Jurkat, Clone E6-1 (cell line): Measurements from ENCODE around the gene EVI5. TPM values are rescaled to one million over a fixed set of nuclear protein-coding genes. Genes with fewer than 3 reads are reported as not detected.

ENCODE experiments used
- DNase-seq: peaks from one replicate; pipeline ENCODE4 v3.0.0-alpha.2; 2011; ENCODE audit warnings: low read depth, low spot score
- H3K4me3 ChIP-seq: 2 replicates; pipeline ENCODE4 v1.5.1; 2011; ENCODE audit warnings: mild to moderate bottlenecking, low read length, control low read depth, moderate library complexity
- polyA plus RNA-seq: library from polyadenylated mRNA; unstranded; fragments of >200 nt; gene quantifications from one replicate; pipeline ENCODE4 v1.2.1, GENCODE V29; 2012; ENCODE audit warnings: missing spikeins; ENCODE audit not compliant: insufficient read length, insufficient read depth

EVI5 gene
- 1.5 TPM for polyA plus RNA-seq

DNA sequence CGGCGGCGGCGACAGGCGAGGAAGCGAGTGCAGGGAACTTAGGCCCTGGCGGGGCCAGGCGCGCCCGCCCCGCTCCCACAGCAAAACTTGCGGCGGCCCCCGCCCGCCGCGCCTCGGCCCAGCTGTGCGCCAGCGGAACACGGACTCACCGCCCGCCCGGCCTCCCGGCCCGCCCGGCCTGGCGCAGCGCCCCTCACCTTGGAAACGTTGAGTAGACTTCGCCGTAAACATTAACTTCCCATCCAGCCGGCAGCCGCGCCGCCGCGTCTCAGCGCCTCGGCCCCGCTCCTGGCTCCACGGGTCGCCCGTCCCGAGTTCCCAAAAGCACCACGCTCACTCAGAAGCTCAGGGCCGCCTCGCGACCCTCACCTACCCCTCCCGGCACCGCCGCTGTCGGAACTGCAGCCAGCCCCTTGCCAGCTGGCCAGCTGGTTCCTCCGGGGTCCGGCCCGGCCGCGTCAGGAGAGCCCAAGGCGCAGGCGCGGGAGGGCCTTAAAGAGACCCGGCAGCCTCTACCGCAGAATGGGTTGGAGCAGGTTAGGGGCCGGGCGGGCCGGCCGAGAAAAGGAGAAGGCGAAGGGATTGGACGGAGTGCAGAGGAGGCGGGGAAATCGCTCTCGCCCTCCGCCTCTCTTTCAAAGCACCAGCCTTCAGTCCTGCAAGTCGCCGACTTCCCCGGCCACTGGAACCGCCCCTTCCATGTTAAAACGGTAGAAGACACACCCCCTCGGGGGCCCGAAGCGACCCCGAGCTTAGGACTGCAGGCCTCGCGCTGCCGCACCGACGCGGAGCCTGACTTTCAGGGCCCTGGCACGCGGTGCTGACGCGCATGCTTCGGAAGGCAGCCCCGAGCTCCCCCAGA, at the start of gene EVI5:
Gene EVI5 (minus strand): TSS at position 470 of the 862 bp plus-strand sequence. CDS start 48,562 bp downstream, outside the sequence.
- DNase-seq, result peak; percentile 11
- peak within 1 kb of the TSS; percentile 50 for H3K4me3 ChIP-seq

DNA sequence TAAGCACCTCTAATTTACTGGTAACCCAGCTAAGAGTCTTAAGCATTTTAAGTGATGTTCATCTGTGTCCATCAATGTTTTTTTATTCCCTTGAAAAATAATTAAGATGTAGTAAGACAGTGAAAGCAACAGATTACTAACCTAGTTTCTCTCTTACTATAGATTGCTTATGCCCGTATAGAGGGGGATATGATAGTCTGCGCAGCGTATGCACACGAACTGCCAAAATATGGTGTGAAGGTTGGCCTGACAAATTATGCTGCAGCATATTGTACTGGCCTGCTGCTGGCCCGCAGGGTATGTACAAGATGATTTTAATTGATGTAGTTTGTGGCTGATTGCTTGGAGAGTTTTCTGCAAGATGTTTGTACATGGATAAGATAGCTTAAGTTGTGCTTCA, 49.7 kb upstream of the EVI5 start:
- H3K4me3 ChIP-seq, result no peak overlapping the region
- DNase-seq, result no peak

- DNase-seq, result no peak
- H3K4me3 ChIP-seq, result peak overlapping the region; percentile 98
Observed at GRCh38 chr1:92833840-92834239, 48.9 kb upstream of the EVI5 start.

DNA sequence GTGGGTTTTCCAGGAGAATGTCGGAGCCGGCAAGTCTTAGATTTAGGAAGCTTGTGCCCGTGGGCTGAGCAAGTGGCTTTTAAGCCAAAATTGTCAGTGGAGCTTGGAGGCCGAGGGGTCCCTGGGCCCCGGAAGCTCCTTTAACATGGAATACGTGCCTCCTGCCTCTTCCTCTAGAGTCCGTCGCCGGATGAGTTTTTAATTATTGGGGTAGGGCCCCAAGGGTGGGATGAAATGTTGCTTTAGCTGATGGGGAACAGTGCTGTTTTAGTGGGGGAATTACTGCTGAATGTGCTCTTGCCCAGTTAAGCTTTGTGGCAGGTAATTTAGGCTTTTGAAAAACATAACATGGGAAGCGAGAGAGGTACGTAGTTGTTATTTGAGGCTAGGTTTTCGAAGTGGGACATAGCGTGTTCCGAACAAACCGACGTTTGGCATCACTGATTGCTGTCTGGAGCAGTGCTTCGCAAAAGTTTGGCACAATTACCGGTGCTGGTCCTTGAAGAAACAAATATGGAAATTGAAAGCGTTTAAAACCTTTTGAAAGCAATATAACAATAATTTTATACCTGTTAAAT, 47.7 kb upstream of the EVI5 start:
- H3K4me3 ChIP-seq, result peak overlapping the region; percentile 98
- DNase-seq, result no peak

DNA sequence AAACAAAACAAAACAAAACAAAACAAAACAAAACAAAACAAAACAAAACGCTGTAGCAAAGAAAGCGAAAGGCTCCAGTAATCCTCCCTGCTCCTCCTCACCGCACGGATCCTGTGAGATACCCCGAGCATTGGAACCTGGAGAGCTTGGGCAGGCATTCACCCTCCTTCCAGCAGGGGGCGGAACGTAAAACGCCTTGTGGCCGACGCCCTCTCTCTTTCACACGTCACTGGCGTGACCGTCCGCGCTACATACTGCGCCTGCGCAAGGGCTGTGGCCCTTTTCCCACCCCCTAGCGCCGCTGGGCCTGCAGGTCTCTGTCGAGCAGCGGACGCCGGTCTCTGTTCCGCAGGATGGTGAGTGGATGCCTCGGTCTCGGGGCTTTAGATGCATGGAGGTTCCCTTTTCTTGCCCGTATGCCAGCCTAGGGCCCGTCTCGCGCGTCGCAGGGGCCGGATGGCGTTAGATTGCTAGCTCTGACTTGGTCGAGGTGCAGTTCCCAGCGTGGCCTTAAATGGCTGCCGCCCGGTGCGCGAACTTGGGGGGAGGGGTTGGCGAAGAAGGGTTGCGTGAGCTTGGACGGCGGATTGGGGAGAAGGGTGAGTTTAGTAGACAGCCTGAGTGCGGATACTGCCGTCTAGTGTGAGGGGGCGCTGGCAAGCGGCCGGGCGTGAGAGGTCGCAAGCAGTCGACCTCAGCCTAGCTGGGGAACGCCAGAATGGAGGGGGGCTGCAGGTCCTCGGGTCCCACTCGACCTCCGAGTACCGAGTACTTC, 47.0 kb upstream of the EVI5 start, which contains the start of gene RPL5:
Gene RPL5 (plus strand): TSS at position 279 of the 775 bp plus-strand sequence. CDS start 75 bp downstream, at position 354.
- peak; percentile 97 for DNase-seq
- peak within 1 kb of the TSS; percentile 98 for H3K4me3 ChIP-seq

GRCh38 chr1:92831368-92831761, 46.5 kb upstream of the EVI5 start:
- peak overlapping the region; percentile 98 for H3K4me3 ChIP-seq
- no peak for DNase-seq

- H3K4me3 ChIP-seq, result no peak overlapping the region
- DNase-seq, result no peak
Observed at GRCh38 chr1:92826792-92827191, 41.9 kb upstream of the EVI5 start.

GRCh38 chr1:92822879-92823278, 38.0 kb upstream of the EVI5 start:
- DNase-seq, result no peak
- H3K4me3 ChIP-seq, result no peak overlapping the region

GRCh38 chr1:92820551-92820950, 35.6 kb upstream of the EVI5 start:
- no peak for DNase-seq
- H3K4me3 ChIP-seq, result no peak overlapping the region

- no peak for DNase-seq
- H3K4me3 ChIP-seq, result no peak overlapping the region
Observed at GRCh38 chr1:92820024-92820423, 35.1 kb upstream of the EVI5 start.

GRCh38 chr1:92817986-92818764, 33.3 kb upstream of the EVI5 start:
- H3K4me3 ChIP-seq, result no peak overlapping the region
- peak; percentile 28 for DNase-seq

DNA sequence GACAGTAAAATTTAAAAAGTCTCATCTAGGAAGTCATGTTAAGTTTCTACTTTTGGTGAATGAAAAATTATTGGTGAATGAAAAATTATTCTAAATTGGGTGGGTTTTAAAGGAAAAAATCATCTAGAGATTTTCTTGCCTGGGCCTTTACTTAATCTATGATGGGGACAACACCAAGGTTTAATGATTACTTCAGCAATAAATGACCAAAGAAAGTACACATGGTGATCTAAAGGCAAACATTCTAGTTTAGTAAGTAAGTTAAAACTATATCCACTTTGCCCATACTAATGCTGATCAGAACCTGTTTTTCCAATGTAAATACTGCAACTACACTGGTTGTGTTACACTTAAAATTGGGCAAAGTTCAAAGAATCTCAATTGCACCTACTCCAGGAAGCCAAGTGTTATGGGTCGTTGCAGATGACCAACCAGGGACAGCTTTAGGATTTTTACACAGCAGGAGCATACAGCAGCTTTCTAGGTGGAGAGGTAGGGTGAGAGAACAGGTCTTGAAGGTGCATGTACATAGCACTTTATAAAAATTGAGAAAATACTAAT, 32.3 kb upstream of the EVI5 start:
- no peak for DNase-seq
- no peak overlapping the region for H3K4me3 ChIP-seq

DNA sequence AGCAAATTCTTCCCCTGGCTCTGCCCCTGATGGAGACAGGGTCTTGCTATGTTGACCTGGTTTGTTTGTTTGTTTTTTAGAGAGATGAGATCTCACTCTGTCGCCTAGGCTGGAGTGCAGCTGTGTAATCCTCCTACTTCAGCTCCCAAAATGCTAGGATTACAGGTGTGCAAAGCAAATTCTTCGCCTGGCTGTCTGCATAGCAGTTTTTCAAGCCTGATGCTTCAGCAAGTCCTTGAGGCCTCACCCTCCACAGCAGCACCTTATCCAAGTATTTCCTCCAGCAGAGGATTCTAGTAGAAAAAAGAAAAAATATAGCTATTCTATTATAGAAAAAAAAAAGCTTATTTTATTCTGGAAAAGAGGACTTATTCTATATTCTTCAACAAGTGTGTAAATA, 31.8 kb upstream of the EVI5 start:
- no peak overlapping the region for H3K4me3 ChIP-seq
- no peak for DNase-seq

GRCh38 chr1:92808381-92808780, 23.5 kb upstream of the EVI5 start:
- H3K4me3 ChIP-seq, result no peak overlapping the region

GRCh38 chr1:92805216-92805615, 20.3 kb upstream of the EVI5 start:
- no peak overlapping the region for H3K4me3 ChIP-seq
- DNase-seq, result no peak

More at GRCh38 chr1:92808381-92808780, 23.5 kb upstream of the EVI5 start:
- no peak for DNase-seq

- no peak overlapping the region for H3K4me3 ChIP-seq
- DNase-seq, result peak; percentile 37
Observed at GRCh38 chr1:92804721-92805201, 19.9 kb upstream of the EVI5 start.

DNA sequence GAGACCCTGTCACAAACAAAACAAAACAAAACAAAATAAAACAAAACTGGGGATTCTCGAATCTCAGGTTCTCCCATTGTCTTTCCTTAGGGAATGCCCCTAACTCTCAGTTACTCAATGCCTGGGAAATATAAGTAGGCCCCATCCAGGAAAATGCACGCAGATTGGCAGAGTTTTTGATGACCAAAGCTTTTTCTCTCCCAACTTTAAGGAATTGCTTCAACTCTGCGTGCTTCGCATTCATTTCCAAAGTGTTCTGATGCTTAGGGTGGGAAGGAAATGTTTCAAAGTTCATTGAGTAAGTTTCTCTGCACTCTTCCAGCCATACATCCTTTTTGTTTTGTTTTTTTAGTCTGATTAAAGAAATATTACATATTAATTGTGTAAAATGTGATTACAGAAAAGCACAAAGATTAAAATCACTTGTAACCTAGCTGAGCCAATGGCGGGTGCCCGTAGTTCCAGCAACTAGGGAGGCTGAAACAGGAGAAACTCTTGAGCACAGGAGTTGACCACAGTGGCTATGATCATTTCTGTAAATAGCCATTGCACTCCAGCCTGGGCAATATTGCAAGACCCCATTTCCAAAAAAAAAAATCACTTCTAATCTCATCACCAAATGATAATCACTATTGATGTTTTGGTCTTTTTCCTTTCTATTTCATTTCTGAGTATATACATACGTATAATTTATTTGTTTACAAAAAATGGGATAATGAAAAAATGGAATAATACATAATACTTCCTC, 18.4 kb upstream of the EVI5 start:
- no peak for DNase-seq
- H3K4me3 ChIP-seq, result no peak overlapping the region

- no peak for DNase-seq
- H3K4me3 ChIP-seq, result no peak overlapping the region
Observed at GRCh38 chr1:92797961-92798360, 13.1 kb upstream of the EVI5 start.
